Measurements from ENCODE around the gene ADORA2B.
"Not testable (repeated sequence)": the region's sequence is repeated elsewhere in the genome, so short reads cannot be mapped to it uniquely, and the experiment has no call there.

Gene ADORA2B

DNA sequence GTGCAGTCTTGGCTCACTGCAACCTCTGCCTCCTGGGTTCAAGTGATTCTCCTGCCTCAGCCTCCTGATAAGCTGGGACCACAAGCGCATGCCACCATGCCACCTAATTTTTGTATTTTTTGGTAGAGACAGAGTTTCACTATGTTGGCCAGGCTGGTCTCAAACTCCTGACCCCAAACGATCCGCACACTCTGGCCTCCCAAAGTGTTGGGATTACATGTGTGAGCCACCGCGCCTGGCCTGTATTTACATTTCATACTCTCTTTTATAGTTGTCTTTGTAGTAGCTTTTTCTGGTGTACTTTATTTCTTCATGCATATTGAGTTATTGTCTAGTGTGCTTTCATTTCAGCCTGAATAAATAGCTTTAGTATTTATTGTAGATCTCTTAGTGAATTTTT lies 10.1 kb upstream of the ADORA2B start:
- TF ChIP-seq CTCF (IDR thresholded peaks at IDR 0.05; ENCODE audit: low read depth, low read length) (no peak), EZH2phosphoT487 (IDR thresholded peaks at IDR 0.05; ENCODE audit: low read depth) (no peak)
- Histone ChIP-seq H4K20me1 (ENCODE audit: insufficient read depth, low read length) (no peaks in the 10 kb centered on the region), H3K79me2 (ENCODE audit: low read length) (no peaks in the 10 kb centered on the region), H3K4me2 (ENCODE audit: low read length) (no peak overlapping the region), H3K4me3 (ENCODE audit: low read length) (no peak overlapping the region), H3K9ac (ENCODE audit: low read length) (no peak overlapping the region), H2AFZ (ENCODE audit: low read depth, low read length) (no peak overlapping the region), H3K27ac (ENCODE audit: low read length) (no peak overlapping the region), H3K36me3 (replicated peaks; ENCODE audit: low read depth, low read length) (no peaks in the 10 kb centered on the region), H3K4me1 (ENCODE audit: low read length) (no peaks in the 10 kb centered on the region), H3K9me3 (ENCODE audit: insufficient read depth, low read length) (no peaks in the 10 kb centered on the region), H3K27me3 (ENCODE audit: low read depth, low read length) (peaks cover 5% of the 10 kb centered on the region; the same call in 1 of the 2 replicates)

DNA sequence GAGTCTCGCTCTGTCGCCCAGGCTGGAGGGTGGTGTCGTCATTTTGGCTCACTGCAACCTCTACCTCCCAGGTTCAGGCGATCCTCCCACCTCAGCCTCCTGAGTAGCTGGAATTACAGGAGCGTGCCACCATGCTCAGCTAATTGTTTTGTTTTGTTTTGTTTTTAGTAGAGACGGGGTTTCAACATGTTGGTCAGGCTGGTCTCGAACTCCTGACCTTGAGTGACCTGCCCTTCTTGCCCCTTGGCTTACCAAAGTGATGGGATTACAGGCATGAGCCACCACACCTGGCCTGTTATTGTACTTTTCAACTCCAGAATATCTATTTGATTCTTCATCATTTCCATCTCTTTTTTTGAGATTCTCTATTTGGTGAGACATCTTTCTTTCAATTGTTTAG lies 9.0 kb upstream of the ADORA2B start:
- no peaks in the 10 kb centered on the region for H3K79me2 ChIP-seq (ENCODE audit: low read length)
- no peak for TF ChIP-seq EZH2phosphoT487 (IDR thresholded peaks at IDR 0.05; ENCODE audit: low read depth)
- no peak for TF ChIP-seq CTCF (IDR thresholded peaks at IDR 0.05; ENCODE audit: low read depth, low read length)
- no peak overlapping the region for H3K27ac ChIP-seq (ENCODE audit: low read length)
- no peaks in the 10 kb centered on the region for H3K9me3 ChIP-seq (ENCODE audit: insufficient read depth, low read length)
- H3K4me1 ChIP-seq (ENCODE audit: low read length) = no peaks in the 10 kb centered on the region
- no peak overlapping the region for H3K4me3 ChIP-seq (ENCODE audit: low read length)
- no peaks in the 10 kb centered on the region for H4K20me1 ChIP-seq (ENCODE audit: insufficient read depth, low read length)
- no peak overlapping the region for H2AFZ ChIP-seq (ENCODE audit: low read depth, low read length)
- no peaks in the 10 kb centered on the region for H3K36me3 ChIP-seq (replicated peaks; ENCODE audit: low read depth, low read length)
- no peak overlapping the region for H3K4me2 ChIP-seq (ENCODE audit: low read length)
- H3K27me3 ChIP-seq (ENCODE audit: low read depth, low read length) = peaks cover 5% of the 10 kb centered on the region; the same call in 1 of the 2 replicates
- no peak overlapping the region for H3K9ac ChIP-seq (ENCODE audit: low read length)

- not testable (repeated sequence) for H3K4me1 ChIP-seq (ENCODE audit: low read length); H3K9me3 ChIP-seq (ENCODE audit: insufficient read depth, low read length); H3K36me3 ChIP-seq (replicated peaks; ENCODE audit: low read depth, low read length); H4K20me1 ChIP-seq (ENCODE audit: insufficient read depth, low read length); H3K27ac ChIP-seq (ENCODE audit: low read length); H3K4me3 ChIP-seq (ENCODE audit: low read length); H2AFZ ChIP-seq (ENCODE audit: low read depth, low read length); H3K4me2 ChIP-seq (ENCODE audit: low read length); H3K27me3 ChIP-seq (ENCODE audit: low read depth, low read length); H3K9ac ChIP-seq (ENCODE audit: low read length); H3K79me2 ChIP-seq (ENCODE audit: low read length)
Observed at GRCh38 chr17:15936481-15936880, 8.4 kb upstream of the ADORA2B start.

- no peak for TF ChIP-seq CTCF (IDR thresholded peaks at IDR 0.05; ENCODE audit: low read depth, low read length)
- TF ChIP-seq EZH2phosphoT487 (IDR thresholded peaks at IDR 0.05; ENCODE audit: low read depth) = no peak
- H3K27me3 ChIP-seq (ENCODE audit: low read depth, low read length) = peaks cover 8% of the 10 kb centered on the region; the same call in 1 of the 2 replicates
- no peaks in the 10 kb centered on the region for H3K9me3 ChIP-seq (ENCODE audit: insufficient read depth, low read length)
- H3K4me1 ChIP-seq (ENCODE audit: low read length) = no peaks in the 10 kb centered on the region
- H3K79me2 ChIP-seq (ENCODE audit: low read length) = no peaks in the 10 kb centered on the region
- H3K4me2 ChIP-seq (ENCODE audit: low read length) = no peak overlapping the region
- H3K4me3 ChIP-seq (ENCODE audit: low read length) = no peak overlapping the region
- no peaks in the 10 kb centered on the region for H4K20me1 ChIP-seq (ENCODE audit: insufficient read depth, low read length)
- H2AFZ ChIP-seq (ENCODE audit: low read depth, low read length) = no peak overlapping the region
- no peaks in the 10 kb centered on the region for H3K36me3 ChIP-seq (replicated peaks; ENCODE audit: low read depth, low read length)
- H3K27ac ChIP-seq (ENCODE audit: low read length) = no peak overlapping the region
- H3K9ac ChIP-seq (ENCODE audit: low read length) = no peak overlapping the region
Observed at GRCh38 chr17:15941781-15942180, 3.1 kb upstream of the ADORA2B start.

Measured in OCI-LY3 (cell line).